ENCODE measurements around the gene ZNF668.

GRCh38 chr16:31029272-31029671, 44.8 kb downstream of the ZNF668 start:
- no peak for TF ChIP-seq CTCF (IDR thresholded peaks at IDR 0.05)
- no peak for TF ChIP-seq TCF7L2 (IDR thresholded peaks at IDR 0.05; ENCODE audit: low read depth, low read length)
- no peak for TF ChIP-seq SIN3A (IDR thresholded peaks at IDR 0.05; ENCODE audit: borderline replicate concordance, insufficient read depth, low read depth, low read length)
- TF ChIP-seq POLR2AphosphoS5 (IDR thresholded peaks at IDR 0.05; ENCODE audit: low read depth, low read length) = no peak

Measured in Panc1 (cell line).